ENCODE measurements around the gene MOB3A.
"Not testable (repeated sequence)": the region's sequence is repeated elsewhere in the genome, so short reads cannot be mapped to it uniquely, and the experiment has no call there.

MOB3A gene

GRCh38 chr19:2138061-2138728 lies 42.1 kb upstream of the MOB3A start:
- no peak overlapping the region for H3K4me3 ChIP-seq (replicated peaks; ENCODE audit: low read depth, low read length)
- TF ChIP-seq, protein P1, sequence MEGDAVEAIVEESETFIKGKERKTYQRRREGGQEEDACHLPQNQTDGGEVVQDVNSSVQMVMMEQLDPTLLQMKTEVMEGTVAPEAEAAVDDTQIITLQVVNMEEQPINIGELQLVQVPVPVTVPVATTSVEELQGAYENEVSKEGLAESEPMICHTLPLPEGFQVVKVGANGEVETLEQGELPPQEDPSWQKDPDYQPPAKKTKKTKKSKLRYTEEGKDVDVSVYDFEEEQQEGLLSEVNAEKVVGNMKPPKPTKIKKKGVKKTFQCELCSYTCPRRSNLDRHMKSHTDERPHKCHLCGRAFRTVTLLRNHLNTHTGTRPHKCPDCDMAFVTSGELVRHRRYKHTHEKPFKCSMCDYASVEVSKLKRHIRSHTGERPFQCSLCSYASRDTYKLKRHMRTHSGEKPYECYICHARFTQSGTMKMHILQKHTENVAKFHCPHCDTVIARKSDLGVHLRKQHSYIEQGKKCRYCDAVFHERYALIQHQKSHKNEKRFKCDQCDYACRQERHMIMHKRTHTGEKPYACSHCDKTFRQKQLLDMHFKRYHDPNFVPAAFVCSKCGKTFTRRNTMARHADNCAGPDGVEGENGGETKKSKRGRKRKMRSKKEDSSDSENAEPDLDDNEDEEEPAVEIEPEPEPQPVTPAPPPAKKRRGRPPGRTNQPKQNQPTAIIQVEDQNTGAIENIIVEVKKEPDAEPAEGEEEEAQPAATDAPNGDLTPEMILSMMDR (IDR thresholded peaks at IDR 0.05; ENCODE audit: low read depth, low read length, missing control alignments) = no peak
- no peak for DNase-seq (ENCODE audit: extremely low read depth, low read depth)

- DNase-seq (ENCODE audit: extremely low read depth, low read depth) = no peak
- TF ChIP-seq, protein P1 (IDR thresholded peaks at IDR 0.05; ENCODE audit: low read depth, low read length, missing control alignments) = no peak
- H3K4me3 ChIP-seq (replicated peaks; ENCODE audit: low read depth, low read length) = no peak overlapping the region
These were observed 40.7 kb upstream of the MOB3A start for GRCh38 chr19:2136796-2137195.

- DNase-seq (ENCODE audit: extremely low read depth, low read depth) = no peak
These were observed 39.6 kb upstream of the MOB3A start for GRCh38 chr19:2135474-2136402.

DNA sequence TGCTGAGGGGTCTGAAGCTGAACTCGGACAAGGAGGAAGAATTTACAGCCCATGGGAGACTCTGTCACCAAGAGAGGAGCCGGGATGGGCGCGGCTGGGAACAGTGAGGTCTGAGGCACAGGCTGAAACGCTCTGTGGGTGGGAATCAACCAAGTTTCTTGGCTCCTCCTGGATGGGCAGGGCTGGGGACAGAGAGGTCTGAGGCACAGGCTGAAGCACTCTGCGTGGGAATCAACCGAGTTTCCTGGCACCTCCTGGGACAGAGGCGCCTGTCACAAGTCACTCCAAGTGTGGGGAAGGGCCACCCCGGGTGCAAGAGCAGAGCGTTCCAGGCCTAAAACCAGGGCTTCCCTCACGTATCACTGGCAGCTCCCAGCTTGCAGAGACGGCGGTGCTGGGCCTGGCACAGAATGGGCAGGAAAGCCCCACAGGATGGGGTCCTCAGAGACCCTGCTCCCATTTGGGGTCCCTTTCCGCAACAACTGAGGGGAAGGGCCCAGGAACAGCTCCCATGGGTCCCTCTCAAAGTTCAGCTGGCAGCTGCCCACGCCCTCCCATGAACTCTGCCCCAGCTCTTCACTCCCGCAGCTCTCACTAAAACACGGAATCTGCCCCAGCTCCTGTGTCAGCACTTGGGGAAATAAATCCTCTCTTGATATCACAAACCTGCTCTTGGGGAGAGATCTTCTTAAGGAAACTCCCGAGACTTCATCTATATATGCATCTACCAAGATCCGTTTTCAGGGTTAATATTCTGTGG lies 36.8 kb upstream of the MOB3A start:
- H3K4me3 ChIP-seq (replicated peaks; ENCODE audit: low read depth, low read length) = no peak overlapping the region
- TF ChIP-seq, protein P1 (IDR thresholded peaks at IDR 0.05; ENCODE audit: low read depth, low read length, missing control alignments) = no peak

More at GRCh38 chr19:2135474-2136402, 39.6 kb upstream of the MOB3A start:
- TF ChIP-seq, protein P1 (IDR thresholded peaks at IDR 0.05; ENCODE audit: low read depth, low read length, missing control alignments) = no peak
- H3K4me3 ChIP-seq (replicated peaks; ENCODE audit: low read depth, low read length) = no peak overlapping the region

DNA sequence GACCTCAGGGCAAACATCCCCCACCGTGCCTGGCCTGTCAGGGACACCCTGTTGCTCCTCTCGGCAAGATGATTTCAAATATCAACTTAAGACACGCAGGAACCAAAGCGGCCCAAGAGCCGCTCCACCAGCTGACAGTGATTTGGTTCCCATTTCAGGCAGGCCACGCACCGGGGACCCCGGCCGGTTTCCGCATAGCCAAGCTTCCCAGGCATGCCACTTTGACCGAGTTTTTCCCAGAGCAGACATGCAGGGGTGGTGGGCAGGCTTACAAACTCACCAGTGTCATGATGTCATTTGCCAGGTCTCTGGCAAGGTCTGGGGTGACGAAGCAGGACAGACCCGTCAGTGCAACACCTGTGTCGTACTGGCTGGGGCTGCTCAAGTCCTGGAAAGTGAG lies 36.1 kb upstream of the MOB3A start:
- DNase-seq (ENCODE audit: extremely low read depth, low read depth) = no peak
- H3K4me3 ChIP-seq (replicated peaks; ENCODE audit: low read depth, low read length) = no peak overlapping the region
- TF ChIP-seq, protein P1 (IDR thresholded peaks at IDR 0.05; ENCODE audit: low read depth, low read length, missing control alignments) = no peak

More for the DNA sequence above, 36.8 kb upstream of the MOB3A start:
- no peak for DNase-seq (ENCODE audit: extremely low read depth, low read depth)

- DNase-seq (ENCODE audit: extremely low read depth, low read depth) = not testable (repeated sequence)
These were observed 35.2 kb upstream of the MOB3A start for GRCh38 chr19:2131012-2131975.

More at GRCh38 chr19:2131012-2131975, 35.2 kb upstream of the MOB3A start:
- not testable (repeated sequence) for H3K4me3 ChIP-seq (replicated peaks; ENCODE audit: low read depth, low read length)

Measured in HFF-Myc (cell line).